Measurements from ENCODE around the gene FNIP1.
"Not testable (repeated sequence)": the region's sequence is repeated elsewhere in the genome, so short reads cannot be mapped to it uniquely, and the experiment has no call there.

Gene FNIP1

DNA sequence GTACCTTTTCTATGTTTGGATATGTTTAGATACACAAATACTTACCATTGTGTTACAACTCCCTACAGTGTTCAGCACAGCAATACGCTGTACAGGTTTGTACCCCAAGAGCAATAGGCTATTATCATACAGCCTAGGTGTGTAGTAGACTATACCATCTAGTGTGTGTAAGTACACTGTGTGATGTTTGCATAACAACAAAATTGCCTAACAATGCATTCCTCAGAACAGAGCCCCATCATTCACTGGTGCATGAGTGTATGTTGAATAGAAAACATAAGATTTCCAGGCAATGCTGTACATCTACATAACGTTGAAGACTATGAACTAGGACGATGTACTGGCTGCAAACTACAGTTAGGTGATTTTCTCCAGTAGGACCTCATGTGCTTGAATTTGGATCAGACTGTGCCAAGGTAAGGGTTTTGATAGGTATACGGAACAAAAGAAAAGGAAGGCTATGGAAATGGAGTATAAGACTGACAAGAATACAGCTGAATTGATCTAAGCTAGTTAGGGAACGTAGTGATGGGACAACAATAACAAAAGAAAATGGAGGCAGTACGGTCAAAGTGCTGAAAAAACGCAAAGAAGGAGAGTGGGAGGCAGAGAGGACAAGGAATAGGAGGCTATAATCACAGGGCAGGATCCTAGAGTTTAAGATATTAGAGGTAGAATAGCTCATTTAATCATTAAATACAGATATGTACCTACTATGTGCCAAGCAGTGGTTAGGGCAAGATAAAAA, 46.9 kb downstream of the FNIP1 start:
- no peak for DNase-seq (ENCODE audit: low read depth)

DNA sequence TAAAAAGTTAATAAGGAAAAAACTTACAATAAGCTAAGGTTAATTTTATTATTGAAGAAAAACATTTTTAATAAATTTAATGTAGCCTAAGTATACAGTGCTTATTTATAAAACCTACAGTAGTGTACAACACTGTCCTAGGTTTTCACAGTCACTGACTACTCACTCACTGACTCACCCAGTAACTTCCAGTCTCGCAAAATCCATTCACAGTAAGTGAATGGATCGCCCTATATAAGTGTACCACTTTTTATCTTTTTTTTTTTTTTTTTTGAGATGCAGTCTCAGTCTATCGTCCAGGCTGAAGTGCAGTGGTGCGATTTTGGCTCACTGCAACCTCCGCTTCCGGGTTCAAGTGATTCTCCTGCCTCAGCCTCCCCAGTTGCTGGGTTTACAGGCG, 47.7 kb downstream of the FNIP1 start:
- DNase-seq (ENCODE audit: low read depth), result peak; percentile 36

DNA sequence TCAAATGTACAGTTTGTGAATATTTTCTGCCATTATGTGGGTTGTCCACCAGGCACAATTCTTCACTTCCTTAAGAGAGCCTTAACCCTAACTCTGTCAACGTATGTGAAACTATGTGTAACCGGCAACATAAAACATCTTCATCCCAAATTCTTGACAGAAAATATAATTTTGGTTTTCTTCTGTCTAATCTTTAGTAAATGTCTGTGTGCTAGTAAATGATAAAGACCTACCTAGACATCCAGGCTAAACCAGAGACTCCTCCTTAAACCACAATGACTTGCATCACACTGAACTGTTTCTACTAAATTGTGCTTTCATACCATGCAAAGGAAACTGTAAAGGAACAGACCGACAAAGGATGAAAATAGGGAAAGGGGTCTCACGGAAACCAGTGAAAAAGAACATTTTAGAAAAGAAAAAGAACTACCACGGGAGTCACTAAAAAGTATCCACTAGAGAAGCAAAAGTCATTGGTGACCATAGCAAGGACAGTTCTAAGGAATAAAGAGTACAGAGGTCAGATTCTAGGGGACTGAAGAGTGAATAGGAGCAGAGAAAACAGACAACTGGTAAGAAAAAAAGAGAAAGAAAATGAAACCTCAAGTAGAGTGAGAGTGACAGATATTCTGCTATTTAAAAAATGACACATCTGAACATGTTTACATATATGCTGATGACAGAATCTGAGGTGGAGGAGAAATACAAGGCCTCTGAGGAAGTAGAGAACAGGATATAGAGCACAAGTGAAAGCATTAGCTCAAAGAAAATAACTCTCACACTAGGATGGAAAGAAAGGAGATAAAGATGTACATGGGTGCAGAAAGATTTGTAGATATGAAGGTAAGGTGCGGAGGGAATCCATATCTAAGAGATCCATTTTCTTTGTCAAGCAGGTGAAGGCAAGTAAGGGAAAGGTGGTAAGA, 49.4 kb downstream of the FNIP1 start:
- no peak for DNase-seq (ENCODE audit: low read depth)

DNA sequence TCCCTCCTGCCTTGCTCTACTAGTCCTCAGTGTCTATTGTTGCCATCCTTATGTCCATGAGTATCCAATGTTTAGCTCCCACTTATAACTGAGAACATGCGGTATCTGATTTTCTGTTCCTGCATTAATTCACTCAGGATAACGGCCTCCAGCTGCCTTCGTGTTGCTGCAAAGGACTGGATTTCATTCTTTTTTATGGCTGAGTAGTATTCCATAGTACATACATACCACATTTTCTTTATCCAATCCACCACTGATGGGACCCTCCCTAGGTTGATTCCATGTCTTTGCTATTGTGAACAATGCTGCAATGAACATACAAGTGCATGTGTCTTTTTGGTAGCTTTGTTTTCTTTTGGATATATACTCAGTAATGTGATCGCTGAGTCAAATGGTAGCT, 50.4 kb downstream of the FNIP1 start:
- no peak for DNase-seq (ENCODE audit: low read depth)

DNA sequence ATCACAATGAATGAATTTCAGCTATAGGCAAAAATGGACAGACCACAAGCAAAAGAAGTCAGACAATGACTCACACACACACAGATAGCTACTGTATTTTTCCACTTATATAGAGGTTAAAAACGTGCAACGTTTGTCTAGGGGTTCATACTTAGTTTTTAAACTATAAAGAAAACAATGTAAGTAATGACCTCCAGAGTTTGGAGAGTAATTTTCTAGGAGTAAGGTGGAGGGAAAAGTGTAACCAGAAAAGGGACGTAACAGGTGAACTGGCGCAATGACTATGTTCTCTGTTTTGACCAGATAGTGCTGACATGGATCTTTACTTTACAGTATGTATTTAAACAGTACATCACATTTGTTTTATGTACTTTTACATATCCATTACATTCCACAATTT, 51.1 kb downstream of the FNIP1 start:
- no peak for DNase-seq (ENCODE audit: low read depth)

DNA sequence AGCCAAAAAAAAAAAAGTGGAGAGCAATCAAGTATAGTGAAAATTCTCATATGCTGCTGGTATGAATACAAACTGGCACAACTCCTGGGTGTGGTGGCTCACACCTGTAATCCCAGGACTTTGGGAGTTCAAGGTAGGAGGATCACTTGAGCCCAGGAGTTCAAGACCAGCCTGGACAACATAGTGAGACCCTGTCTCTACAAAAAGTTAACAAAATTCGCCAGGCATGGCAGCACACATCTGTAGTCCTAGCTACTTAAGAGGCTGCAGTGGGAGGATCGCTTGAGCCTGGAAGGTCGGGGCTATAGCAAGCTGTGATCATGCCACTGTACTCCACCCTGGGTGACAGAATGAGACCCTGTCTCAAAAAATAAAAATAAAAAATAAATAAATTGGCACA, 51.7 kb downstream of the FNIP1 start:
- no peak for DNase-seq (ENCODE audit: low read depth)

DNA sequence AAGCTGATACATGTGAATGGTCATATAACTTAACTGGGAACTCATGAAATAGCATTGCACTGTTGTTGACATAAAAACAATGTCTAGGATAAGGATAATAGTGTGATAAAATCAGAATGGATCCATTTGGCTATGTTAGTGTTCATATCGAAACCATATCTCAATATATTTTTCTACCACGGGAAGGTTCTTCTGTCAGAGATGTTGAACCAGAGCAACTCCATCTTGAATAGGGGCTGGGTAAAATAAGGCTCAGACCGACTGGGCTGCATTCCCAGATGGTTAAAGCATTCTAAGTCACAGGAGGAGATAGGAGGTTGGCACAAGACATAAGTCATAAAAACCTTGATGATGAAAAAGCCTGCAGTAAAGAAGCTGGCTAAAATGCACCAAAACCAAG, 56.3 kb downstream of the FNIP1 start:
- DNase-seq (ENCODE audit: low read depth), result no peak

DNA sequence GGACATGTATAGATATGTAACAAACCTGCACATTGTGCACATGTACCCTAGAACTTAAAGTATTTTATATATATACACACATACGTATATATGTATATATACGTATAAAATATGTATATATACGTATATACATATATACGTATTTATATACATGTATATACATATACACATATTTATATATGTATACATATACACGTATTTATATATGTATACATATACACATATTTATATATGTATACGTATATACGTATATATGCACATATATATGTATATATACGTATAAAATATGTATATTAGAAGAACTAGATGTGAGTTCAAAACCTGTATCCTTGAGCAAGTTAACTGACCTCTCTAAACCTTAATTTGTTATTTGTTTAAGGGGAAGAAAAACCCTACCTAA, 61.4 kb downstream of the FNIP1 start:
- DNase-seq (ENCODE audit: low read depth), result no peak

DNA sequence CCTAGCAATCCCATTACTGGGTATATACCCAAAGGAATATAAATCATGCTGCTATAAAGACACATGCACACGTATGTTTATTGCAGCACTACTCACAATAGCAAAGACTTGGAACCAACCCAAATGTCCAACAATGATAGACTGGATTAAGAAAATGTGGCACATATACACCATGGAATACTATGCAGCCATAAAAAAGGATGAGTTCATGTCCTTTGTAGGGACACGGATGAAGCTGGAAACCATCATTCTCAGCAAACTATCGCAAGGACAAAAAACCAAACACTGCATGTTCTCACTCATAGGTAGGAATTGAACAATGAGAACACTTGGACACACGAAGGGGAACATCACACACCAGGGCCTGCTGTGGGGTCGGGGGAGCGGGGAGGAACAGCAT, 61.9 kb downstream of the FNIP1 start:
- DNase-seq (ENCODE audit: low read depth), result not testable (repeated sequence)

DNA sequence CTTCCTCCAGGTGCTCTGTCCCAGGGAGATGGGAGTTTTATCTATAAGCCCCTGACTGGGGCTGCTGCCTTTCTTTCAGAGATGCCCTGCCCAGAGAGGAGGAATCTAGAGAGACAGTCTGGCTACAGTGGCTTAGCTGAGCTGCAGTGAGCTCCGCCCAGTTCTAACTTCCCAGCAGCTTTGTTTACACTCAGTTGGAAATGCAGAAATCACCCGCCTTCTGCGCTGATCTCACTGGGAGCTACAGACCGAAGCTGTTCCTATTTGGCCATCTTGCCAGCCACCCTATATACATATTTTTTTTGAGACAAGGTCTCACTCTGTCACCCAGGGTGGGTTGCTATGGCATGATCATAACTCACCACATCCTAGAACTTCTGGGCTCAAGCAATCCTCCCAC, 67.5 kb downstream of the FNIP1 start:
- DNase-seq (ENCODE audit: low read depth), result not testable (repeated sequence)

DNA sequence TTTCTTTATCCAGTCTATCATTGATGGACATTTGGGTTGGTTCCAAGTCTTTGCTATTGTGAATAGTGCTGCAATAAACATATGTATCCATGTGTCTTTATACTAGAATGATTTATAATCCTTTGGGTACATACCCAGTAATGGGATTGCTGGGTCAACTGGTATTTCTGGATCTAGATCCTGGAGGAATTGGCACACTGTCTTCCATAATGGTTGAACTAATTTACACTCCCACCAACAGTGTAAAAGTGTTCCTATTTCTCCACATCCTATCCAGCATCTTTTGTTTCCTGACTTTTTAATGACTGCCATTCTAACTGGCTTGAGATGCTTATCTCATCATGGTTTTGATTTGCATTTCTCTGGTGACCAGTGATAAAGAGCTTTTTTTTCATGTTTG, 72.7 kb downstream of the FNIP1 start:
- not testable (repeated sequence) for DNase-seq (ENCODE audit: low read depth)

DNA sequence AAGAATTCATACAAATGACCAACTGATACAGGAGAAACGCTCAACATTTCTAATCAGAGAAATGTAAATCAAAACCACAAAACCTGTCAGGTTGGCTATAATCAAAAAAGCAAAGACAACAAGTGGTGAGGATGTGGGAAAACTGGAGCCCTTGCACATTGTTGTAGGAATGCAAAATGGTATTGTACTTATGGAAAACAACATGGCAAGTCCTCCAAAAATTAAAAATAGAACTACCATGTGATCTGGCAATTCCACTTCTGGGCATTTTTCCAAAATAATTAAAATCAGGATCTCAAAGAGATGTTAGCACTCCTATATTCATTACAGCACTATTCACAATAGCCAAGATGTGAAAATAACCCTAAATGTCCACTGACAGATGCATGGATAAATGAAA, 76.1 kb downstream of the FNIP1 start:
- DNase-seq (ENCODE audit: low read depth), result no peak

DNA sequence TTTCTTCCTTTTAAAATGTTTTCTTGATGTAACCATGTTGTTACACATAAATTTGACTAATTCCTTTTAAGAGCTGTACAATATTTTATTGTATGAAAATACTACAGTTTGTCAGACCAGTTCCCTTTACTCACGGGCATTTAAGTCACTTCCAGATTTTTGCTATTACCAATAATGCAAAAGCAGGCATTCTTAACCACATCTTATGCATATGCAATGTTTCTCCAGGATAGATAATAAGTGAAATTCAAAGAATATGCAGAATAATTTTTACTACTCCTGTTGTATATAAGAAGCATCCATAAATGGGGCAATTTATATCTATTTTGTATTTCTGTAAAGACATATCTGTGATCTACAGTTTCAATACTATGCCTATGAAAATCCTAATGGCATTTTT, 77.3 kb downstream of the FNIP1 start:
- DNase-seq (ENCODE audit: low read depth), result no peak

DNA sequence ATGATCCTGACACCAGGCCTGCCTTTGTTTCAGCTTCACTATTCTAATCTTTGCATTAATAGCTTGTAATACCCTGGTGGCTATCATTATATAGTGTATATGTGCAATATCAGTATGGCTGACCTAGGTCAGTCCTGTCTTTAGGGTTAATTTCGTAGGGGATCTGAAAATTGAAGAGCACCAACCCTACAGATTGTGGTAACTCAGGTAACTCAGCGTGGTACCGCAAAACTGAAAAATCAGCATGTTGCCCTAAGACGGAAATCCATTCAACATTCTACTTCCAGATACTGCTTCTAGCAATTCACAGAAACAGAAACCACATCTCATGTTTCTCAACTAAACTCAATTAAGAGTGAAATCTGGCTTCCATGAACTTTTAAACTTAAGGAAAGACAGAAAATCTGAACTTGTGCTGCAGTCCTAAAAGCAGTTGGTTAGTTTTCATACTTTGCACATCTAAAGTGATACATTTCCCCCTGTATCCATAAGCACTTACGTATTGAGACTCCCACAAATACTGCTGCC, 78.3 kb downstream of the FNIP1 start:
- DNase-seq (ENCODE audit: low read depth), result no peak

DNA sequence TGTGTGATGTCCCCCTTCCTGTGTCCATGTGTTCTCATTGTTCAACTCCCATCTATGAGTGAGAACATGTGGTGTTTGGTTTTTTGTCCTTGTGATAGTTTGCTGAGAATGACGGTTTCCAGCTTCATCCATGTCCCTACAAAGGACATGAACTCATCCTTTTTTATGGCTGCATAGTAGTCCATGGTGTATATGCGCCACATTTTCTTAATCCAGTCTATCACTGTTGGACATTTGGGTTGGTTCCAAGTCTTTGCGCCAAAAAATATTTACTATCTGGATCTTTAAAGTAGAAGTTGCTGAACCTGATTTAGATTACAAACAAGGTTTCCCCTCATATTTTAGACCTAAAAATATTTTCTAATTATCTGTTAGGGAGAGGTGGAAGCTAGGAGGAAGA, 79.7 kb downstream of the FNIP1 start:
- not testable (repeated sequence) for DNase-seq (ENCODE audit: low read depth)

DNA sequence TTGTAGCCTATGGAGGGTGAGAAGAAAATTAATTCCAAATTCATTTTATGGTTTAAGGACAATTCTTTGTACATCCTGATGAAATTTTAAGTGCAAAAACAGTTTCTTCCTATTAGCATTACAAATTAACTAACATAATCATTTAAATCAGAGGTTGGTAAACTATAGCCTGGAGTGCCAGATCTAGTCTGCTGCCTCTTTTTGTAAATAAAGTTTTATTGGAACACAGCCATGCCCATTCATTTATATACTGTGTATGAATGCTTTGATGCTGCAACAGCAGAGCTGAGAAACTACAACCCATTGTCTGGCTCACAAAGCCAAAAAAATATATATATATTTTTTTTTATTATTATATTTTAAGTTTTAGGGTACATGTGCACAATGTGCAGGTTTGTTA, 80.2 kb downstream of the FNIP1 start:
- DNase-seq (ENCODE audit: low read depth), result no peak

DNA sequence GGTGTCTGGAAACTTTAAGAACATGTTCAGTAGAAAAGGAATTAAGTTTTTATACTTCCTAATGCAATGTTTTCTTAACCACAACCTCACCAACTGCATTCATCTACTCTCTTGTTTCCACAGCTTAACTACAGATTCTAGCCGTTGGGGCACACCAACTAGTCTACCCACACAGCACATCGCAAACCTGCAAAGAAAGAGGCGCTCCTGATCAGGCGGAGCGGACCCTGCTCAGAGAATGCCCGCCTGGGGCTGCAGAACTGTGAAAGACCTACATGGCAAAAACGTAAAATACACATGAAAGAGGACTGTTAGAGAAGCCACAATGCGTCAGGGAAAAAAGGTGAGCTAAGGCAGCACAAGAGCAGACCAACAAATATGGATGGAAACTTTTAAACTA, 86.4 kb downstream of the FNIP1 start:
- DNase-seq (ENCODE audit: low read depth), result no peak

DNA sequence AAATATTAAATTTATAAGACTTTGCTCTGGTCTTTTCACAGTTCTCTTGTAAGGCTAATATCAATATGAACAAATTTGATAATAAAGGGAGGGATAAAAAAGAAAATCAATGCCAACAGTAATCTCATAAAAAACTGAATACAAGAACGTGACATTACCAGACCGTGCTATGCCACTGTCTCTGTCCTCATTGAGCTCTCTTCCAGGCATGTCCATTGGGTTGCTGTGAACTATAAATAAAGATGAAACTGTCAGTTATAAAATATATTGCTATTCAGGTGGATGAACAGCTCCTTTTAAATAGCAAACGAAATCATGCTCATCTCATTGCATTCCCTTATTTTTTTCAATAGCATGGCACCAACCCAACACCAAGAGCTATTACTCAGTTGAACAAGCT, 87.8 kb downstream of the FNIP1 start:
- no peak for DNase-seq (ENCODE audit: low read depth)

DNA sequence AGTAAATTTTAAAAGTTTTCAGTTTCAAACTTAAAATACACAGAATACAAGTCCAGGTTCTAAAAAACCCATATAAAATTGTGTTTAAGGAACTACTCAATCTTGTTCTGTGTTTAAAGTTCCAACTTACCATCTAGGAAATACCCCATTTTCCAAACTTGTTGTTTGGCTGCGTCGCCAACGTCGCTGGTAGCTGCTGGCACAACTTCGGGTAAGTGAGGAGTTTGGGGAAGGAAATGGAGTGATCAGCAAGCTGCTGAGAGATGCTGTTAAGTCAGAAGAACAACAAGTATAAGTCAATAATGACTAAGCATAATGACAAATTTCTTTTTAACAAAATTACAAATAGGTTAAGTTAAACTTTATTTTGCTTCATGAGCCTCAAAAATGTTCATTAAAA, 90.5 kb downstream of the FNIP1 start:
- no peak for DNase-seq (ENCODE audit: low read depth)

DNA sequence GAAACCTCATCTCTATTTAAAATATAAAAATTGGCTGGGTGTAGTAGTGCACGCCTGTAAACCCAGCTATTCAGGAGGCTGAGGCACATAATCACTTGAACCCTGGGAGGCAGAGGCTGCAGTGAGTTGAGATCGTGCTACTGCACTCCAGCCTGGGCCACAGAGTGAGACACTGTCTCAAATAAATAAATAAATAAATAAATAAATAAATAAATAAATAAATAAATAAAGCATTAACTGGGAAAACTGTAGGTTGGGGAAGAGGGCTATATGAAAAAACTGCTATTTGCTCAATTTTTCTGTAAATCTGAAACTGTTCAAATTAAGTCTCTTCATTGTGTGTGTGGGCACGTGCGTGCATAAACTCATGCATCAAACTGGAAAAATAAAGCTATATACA, 101.9 kb downstream of the FNIP1 start:
- DNase-seq (ENCODE audit: low read depth), result no peak

DNA sequence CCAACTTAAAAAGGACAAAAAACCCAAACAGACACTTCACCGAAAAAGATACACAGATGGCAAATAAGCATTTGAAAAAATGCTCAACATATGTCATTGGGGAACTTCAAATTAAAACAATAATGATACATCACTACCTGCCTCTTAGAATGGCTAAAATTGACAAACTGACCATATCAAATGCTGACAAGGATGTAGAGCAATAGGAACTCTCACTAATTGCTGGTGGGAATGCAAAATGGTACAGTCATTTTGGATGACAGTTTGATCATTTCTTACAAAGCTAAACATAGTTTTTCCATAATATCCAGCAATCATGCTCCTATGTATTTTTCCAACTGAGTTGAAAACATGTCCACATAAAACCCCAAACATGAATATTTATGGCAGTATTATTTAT, 102.9 kb downstream of the FNIP1 start:
- DNase-seq (ENCODE audit: low read depth), result no peak

DNA sequence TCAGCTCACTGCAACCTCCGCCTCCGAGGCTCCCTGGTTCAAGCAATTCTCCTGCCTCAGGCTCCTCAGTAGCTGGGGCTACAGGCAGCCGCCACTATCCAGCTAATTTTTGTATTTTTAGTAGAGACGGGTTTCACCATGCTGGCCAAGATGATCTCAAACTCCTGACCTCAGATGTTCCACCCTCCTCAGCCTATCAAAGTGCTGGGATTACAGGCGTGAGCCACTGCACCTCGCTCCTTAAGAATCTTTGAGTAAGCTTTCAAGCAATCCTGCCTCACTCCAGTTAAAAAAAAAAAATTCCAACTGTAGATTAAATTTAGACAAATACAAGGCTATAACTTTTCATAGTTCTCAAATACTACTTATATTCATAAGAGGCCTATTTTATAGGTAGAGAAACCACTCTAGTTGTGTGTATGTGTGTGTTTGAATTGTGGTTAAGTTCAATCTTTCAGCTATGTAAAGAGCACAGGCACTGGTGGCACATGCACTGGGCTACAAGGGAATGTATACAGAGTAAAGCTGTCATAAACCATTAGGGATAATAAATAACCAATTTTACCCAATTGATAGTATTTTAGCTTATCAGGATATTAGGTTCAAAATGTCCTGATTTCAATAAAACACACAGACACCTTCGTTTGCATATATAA, 111.2 kb downstream of the FNIP1 start:
- no peak for DNase-seq (ENCODE audit: low read depth)

DNA sequence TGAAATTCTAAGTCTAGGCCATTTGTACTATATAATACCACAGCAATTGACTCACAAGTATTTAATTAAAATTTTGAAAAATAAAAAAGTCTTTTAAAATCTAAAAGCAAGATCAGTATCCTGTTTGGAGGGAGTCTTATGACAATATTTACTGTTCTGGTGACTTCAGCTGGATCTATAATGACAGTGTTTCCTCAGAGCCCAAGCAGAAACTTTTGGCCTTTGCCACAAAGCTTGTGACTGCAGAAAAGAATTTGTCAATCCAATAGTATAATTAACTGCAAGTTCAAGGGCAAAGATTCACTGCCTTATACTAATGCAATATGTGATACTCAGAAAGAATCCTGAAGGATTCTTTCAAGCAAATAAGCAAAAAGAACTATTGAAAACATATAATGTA, 112.2 kb downstream of the FNIP1 start:
- DNase-seq (ENCODE audit: low read depth), result no peak

Measured in HS-5 (cell line).